ENCODE data around the gene NAALADL2. TPM values are rescaled to one million over a fixed set of nuclear protein-coding genes. Genes with fewer than 3 reads are reported as not detected.

The NAALADL2 gene
- total RNA-seq, 4 donors from 2014 or later: 7.0 to 34.7 (median 18.4) TPM

DNA sequence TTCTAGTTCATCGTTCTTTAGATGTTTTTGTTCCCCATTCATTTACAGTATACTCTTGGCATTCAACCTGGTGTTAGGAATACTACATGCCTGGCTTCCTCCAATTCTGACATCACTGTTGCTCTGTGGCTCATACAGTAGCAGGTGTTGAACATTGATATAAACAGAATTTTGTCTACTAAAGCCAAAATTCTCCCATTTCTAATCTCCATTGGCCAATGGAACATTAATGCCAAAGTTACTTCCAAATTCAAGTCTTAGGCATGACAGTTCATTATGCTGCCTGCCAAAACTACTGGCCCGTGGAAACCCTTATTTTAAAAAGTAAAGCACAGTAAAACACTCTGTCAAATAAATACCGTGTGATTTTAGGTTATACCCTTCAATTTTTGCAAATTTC is 368.0 kb downstream of the NAALADL2 start:
- Histone ChIP-seq H3K4me1 (no peaks in the 10 kb centered on the region), H3K27me3 (no peaks in the 10 kb centered on the region), H3K9me3 (no peaks in the 10 kb centered on the region), H3K27ac (no peak overlapping the region), H3K36me3 (no peaks in the 10 kb centered on the region), H3K4me3 (no peak overlapping the region)
- TF ChIP-seq, protein P1, sequence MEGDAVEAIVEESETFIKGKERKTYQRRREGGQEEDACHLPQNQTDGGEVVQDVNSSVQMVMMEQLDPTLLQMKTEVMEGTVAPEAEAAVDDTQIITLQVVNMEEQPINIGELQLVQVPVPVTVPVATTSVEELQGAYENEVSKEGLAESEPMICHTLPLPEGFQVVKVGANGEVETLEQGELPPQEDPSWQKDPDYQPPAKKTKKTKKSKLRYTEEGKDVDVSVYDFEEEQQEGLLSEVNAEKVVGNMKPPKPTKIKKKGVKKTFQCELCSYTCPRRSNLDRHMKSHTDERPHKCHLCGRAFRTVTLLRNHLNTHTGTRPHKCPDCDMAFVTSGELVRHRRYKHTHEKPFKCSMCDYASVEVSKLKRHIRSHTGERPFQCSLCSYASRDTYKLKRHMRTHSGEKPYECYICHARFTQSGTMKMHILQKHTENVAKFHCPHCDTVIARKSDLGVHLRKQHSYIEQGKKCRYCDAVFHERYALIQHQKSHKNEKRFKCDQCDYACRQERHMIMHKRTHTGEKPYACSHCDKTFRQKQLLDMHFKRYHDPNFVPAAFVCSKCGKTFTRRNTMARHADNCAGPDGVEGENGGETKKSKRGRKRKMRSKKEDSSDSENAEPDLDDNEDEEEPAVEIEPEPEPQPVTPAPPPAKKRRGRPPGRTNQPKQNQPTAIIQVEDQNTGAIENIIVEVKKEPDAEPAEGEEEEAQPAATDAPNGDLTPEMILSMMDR (IDR thresholded peaks at IDR 0.05): no peak
- no peak for TF ChIP-seq POLR2A (IDR thresholded peaks at IDR 0.05)
- DNase-seq: no peak

DNA sequence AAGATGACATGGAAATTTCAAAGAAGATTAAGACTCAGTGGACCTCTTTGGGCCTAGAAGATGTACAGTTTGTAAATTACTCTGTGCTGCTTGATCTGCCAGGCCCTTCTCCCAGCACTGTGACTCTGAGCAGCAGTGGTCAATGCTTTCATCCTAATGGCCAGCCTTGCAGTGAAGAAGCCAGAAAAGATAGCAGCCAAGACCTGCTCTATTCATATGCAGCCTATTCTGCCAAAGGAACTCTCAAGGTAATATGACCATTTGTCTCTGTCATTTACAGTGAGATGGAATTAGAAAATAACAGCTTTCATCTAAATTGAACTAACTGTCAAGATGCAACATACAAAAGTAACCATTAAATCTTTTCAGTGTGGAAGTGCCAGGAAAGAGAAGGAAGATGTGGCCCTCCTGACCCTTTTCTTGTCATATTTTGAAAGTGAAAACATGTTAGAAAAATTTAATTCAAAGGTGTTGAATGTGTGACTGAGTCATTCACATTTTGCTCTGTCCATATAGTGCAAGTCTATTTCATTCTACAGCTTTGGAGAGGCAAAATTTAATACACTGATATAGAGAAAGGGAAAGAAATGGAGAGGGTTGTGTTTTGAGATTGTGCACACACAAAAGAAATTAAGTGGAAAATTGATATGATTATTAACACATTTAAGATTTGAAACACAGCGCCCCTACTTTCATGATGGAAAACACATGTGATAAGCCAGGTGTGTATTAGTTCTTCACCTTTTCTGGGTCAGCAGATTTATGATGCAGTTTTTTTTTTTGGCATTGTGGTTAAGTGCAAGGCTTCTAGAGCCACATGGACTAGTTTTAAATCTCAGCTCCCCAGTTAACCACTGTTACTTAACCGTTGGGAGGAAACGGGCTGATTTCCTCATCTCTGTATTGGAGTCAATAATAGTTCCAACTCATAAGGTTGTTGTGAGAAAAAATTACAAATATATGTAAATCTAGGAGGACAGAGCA is 375.1 kb downstream of the NAALADL2 start:
- Histone ChIP-seq H3K4me1 (no peaks in the 10 kb centered on the region), H3K36me3 (no peaks in the 10 kb centered on the region), H3K27me3 (no peaks in the 10 kb centered on the region), H3K9me3 (no peaks in the 10 kb centered on the region), H3K4me3 (no peak overlapping the region), H3K27ac (no peak overlapping the region)
- TF ChIP-seq POLR2A (IDR thresholded peaks at IDR 0.05): no peak
- TF ChIP-seq, protein P1 (IDR thresholded peaks at IDR 0.05): no peak
- no peak for DNase-seq

DNA sequence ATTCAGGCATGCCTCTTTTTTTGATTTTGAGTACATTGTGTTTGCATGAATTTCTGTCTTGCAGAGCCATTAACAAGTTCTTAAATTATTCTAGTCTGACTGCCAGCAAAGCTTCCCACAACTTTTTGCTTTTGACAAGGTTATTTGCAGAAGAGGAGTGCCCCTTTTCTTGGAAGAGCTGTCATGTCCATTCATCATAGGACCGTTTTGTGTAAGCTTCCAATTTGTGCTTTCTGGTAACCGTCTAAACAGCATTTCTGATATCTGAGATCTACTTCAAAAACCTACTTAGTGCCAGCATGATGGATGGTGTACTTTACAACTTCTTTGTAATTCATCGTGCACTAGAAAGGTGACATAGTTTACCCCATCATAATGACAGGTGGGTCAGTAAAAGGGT is 379.7 kb downstream of the NAALADL2 start:
- DNase-seq: no peak
- H3K36me3 ChIP-seq: no peaks in the 10 kb centered on the region
- no peaks in the 10 kb centered on the region for H3K9me3 ChIP-seq
- no peaks in the 10 kb centered on the region for H3K4me1 ChIP-seq
- H3K4me3 ChIP-seq: no peak overlapping the region
- TF ChIP-seq, protein P1 (IDR thresholded peaks at IDR 0.05): no peak
- TF ChIP-seq POLR2A (IDR thresholded peaks at IDR 0.05): no peak
- no peak overlapping the region for H3K27ac ChIP-seq
- H3K27me3 ChIP-seq: no peaks in the 10 kb centered on the region

DNA sequence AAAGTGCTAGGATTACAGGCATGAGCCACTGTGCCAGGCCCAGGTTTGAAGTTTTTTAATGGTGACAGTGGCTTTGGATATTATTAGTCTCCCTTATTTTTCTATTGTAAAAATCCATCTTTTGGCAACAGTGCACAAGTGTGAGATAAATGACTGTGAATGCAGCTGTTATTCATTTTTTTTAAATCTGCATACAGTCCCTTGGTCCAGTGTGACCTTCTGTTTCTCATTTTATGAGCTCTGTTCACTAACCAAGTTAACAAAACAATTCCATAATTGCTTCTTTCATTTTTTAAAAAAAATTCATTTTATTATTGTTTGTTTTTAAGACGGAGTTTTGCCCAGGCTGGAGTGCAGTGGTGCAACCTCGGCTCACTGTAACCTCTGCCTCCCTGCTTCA is 381.8 kb downstream of the NAALADL2 start:
- TF ChIP-seq, protein P1 (IDR thresholded peaks at IDR 0.05): no peak
- TF ChIP-seq POLR2A (IDR thresholded peaks at IDR 0.05): no peak
- no peak overlapping the region for H3K4me3 ChIP-seq
- no peaks in the 10 kb centered on the region for H3K9me3 ChIP-seq
- no peak overlapping the region for H3K27ac ChIP-seq
- no peaks in the 10 kb centered on the region for H3K27me3 ChIP-seq
- H3K36me3 ChIP-seq: no peaks in the 10 kb centered on the region
- DNase-seq: no peak
- H3K4me1 ChIP-seq: no peaks in the 10 kb centered on the region

DNA sequence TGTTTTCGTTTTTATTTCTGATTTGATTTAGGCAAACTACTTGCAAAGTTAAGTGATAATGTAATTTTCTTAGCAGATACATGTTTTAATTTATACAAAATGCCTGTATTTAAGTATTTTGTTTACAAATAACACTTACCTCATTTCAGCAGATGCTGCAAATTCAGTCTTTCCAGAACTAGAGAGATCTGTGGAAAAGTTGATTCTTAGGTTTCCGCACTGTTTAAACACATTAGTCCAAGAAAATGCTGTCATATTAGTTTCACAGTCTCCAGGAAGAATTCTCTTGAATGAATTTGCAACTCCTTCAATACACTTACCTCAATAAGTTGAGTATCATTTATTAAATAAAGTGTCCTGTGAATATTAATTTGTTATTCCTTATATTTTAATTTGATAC is 383.1 kb downstream of the NAALADL2 start:
- Histone ChIP-seq H3K27me3 (no peaks in the 10 kb centered on the region), H3K27ac (no peak overlapping the region), H3K4me3 (no peak overlapping the region), H3K36me3 (no peaks in the 10 kb centered on the region), H3K9me3 (no peaks in the 10 kb centered on the region), H3K4me1 (no peaks in the 10 kb centered on the region)
- no peak for TF ChIP-seq POLR2A (IDR thresholded peaks at IDR 0.05)
- TF ChIP-seq, protein P1 (IDR thresholded peaks at IDR 0.05): no peak
- DNase-seq: no peak
